Lung (tissue), 16 donors: ENCODE measurements around the gene NCBP1. TPM values are rescaled to one million over a fixed set of nuclear protein-coding genes. Genes with fewer than 3 reads are reported as not detected.
A peak's percentile ranks its signal among the peaks of the same experiment; 100 is the strongest.
"Not testable (repeated sequence)": the region's sequence is repeated elsewhere in the genome, so short reads cannot be mapped to it uniquely, and the experiment has no call there.

Experiments
- ATAC-seq: fragments of 200-7000 bp; cut with Tn5 transposase; one replicate; pipeline ENCODE4 v1.9.1; 2020; ENCODE audit warnings: moderate number of reproducible peaks; ENCODE audit not compliant: insufficient read depth, low FRiP score
- DNase-seq, 3 donors: peaks; one replicate each; pipeline ENCODE4 v3.0.0-alpha.2; 2013 to 2017
- H3K27ac ChIP-seq, 2 donors: one replicate each; pipeline ENCODE4 v1.5.1; 2013; ENCODE audit warnings: mild to moderate bottlenecking in 2 of 2, moderate library complexity in 2 of 2, control low read depth in 1 of 2, inconsistent platforms in 1 of 2, low read depth in 1 of 2, low read length in 1 of 2
- H3K27me3 ChIP-seq, 3 donors: one replicate each; pipeline ENCODE4 v1.5.1; 2013; ENCODE audit warnings: low read length in 2 of 3; ENCODE audit not compliant: control insufficient read depth in 3 of 3, insufficient read depth in 3 of 3
- H3K36me3 ChIP-seq, 4 donors: one replicate each; pipeline ENCODE4 v1.5.1; 2013; ENCODE audit warnings: low read length in 4 of 4, mild to moderate bottlenecking in 1 of 4, moderate library complexity in 1 of 4; ENCODE audit not compliant: control insufficient read depth in 4 of 4, insufficient read depth in 4 of 4
- H3K4me1 ChIP-seq, 5 donors: one replicate each; pipeline ENCODE4 v1.5.1; 2013; ENCODE audit warnings: low read length in 5 of 5, mild to moderate bottlenecking in 2 of 5, moderate library complexity in 1 of 5; ENCODE audit not compliant: control insufficient read depth in 5 of 5, insufficient read depth in 5 of 5
- H3K4me3 ChIP-seq: one replicate; pipeline ENCODE4 v1.5.1; 2013; ENCODE audit warnings: mild to moderate bottlenecking, control low read depth, moderate library complexity
- H3K9ac ChIP-seq, 2 donors: one replicate each; pipeline ENCODE4 v1.5.1; 2013; ENCODE audit warnings: low read length in 2 of 2, control low read depth in 1 of 2; ENCODE audit not compliant: insufficient read depth in 1 of 2
- H3K9me3 ChIP-seq, 4 donors: one replicate each; pipeline ENCODE4 v1.5.1; 2013; ENCODE audit warnings: low read length in 3 of 4, mild to moderate bottlenecking in 1 of 4, moderate library complexity in 1 of 4; ENCODE audit not compliant: control insufficient read depth in 4 of 4, insufficient read depth in 3 of 4
- CTCF ChIP-seq: IDR thresholded peaks from 2 replicates; pipeline ENCODE4 v1.5.1; 2012; ENCODE audit warnings: mild to moderate bottlenecking; ENCODE audit errors: control extremely low read depth, extremely low read depth
- WGBS, 2 donors: extraction: QIAGEN DNeasy Blood & Tissue Kit; methylation state at CpG; one replicate each; pipeline ENCODE4 v1.1.7; 2013; 5-methylcytosine and 5-hydroxymethylcytosine counted together
- long read RNA-seq, 5 donors: transcript quantifications; one replicate each; lab custom pipeline, GENCODE V29; 2026
- polyA plus RNA-seq, 2 donors: library from polyadenylated mRNA; stranded (reverse); fragments of 200-250 nt; gene quantifications; one replicate each; pipeline ENCODE4 v1.2.1, GENCODE V29; 2013
- total RNA-seq, 2 donors: library from RNA; depleted of rRNA in 1 of 2; stranded (reverse); fragments of >200 nt in 1 of 2; gene quantifications; one replicate each; pipeline ENCODE4 v1.2.1, GENCODE V29; 2014 to 2021
- donor health status: control.
- donor health status: control.
- donor health status: Bipolar disorder and iron deficiency.
- donor health status: healthy.
- donor health status: DM: yes; HTN: yes; CAD: no.

The NCBP1 gene
- total RNA-seq (10 to 100 TPM; 24.0 to 30.0 TPM), polyA plus RNA-seq (10 to 100 TPM in 1 of 2 donors, 1 to 10 TPM in 1; 6.5 to 12.3 TPM)
- long read RNA-seq, donor 1, full-length matches to known transcripts = 6 of 46 reads
- long read RNA-seq, donor 1, partial matches to known transcripts = 40 of 46 reads
- long read RNA-seq, donor 1, other reads (novel, unspliced or antisense) = 0 of 46 reads
- long read RNA-seq, donor 2, partial matches to known transcripts = 21 of 21 reads
- long read RNA-seq, donor 2, other reads (novel, unspliced or antisense) = 0 of 21 reads
- long read RNA-seq, donor 3, partial matches to known transcripts = 35 of 35 reads
- long read RNA-seq, donor 3, other reads (novel, unspliced or antisense) = 0 of 35 reads
- long read RNA-seq, donor 4, full-length matches to known transcripts = 1 of 34 reads
- long read RNA-seq, donor 4, partial matches to known transcripts = 33 of 34 reads
- long read RNA-seq, donor 4, other reads (novel, unspliced or antisense) = 0 of 34 reads
- long read RNA-seq, donor 5, full-length matches to known transcripts = 7 of 62 reads
- long read RNA-seq, donor 5, partial matches to known transcripts = 55 of 62 reads
- long read RNA-seq, donor 5, other reads (novel, unspliced or antisense) = 0 of 62 reads

GRCh38 chr9:97632985-97633858, at the start of gene NCBP1, which contains the start of gene TSTD2:
TSS of gene NCBP1 (plus strand) at chr9:97633821. CDS start at chr9:97633882, 61 bp downstream.
TSS of gene TSTD2 (minus strand) at chr9:97633368. CDS start at chr9:97627562, 5,806 bp downstream.
- peak within 1 kb of the TSS; percentile 95 for H3K4me3 ChIP-seq
- 0 to 1% methylated on average over 76 to 83 of the region's 83 CpGs for WGBS, 2 donors

GRCh38 chr9:97584778-97585177, 48.8 kb upstream of the NCBP1 start:
- H3K36me3 ChIP-seq, H3K9ac ChIP-seq, ATAC-seq, H3K27ac ChIP-seq, H3K4me1 ChIP-seq, H3K4me3 ChIP-seq, H3K9me3 ChIP-seq, DNase-seq, H3K27me3 ChIP-seq: not testable (repeated sequence)
- no CpG with 5 or more reads among the region's 2 CpGs for WGBS, 2 donors

More at GRCh38 chr9:97632985-97633858, at the start of gene NCBP1, which contains the start of gene TSTD2:
- H3K27ac ChIP-seq = peak within 1 kb of the TSS; percentile 99
- peak within 1 kb of the TSS; percentile 98 for H3K9ac ChIP-seq
- no peaks in the 10 kb centered on the region for H3K9me3 ChIP-seq
- DNase-seq (peak; percentile 98 to 99 (median 98)), ATAC-seq (peak; percentile 91)
- H3K36me3 ChIP-seq = no peaks in the 10 kb centered on the region
- H3K27me3 ChIP-seq = no peaks in the 10 kb centered on the region
- TF ChIP-seq CTCF = no peak
- peaks cover 0 to 30% (median 21%) of the 10 kb centered on the region in 5 donors for H3K4me1 ChIP-seq

GRCh38 chr9:97586909-97587308, 46.7 kb upstream of the NCBP1 start:
- not testable (repeated sequence) for H3K27me3 ChIP-seq, H3K27ac ChIP-seq, H3K36me3 ChIP-seq, H3K9me3 ChIP-seq, DNase-seq, H3K9ac ChIP-seq, H3K4me3 ChIP-seq, H3K4me1 ChIP-seq, ATAC-seq
- 95 to 97% methylated on average over 7 of the region's 7 CpGs for WGBS, 2 donors

- H3K27me3 ChIP-seq = no peaks in the 10 kb centered on the region
- H3K27ac ChIP-seq = no peak overlapping the region
- ATAC-seq = no peak
- no peak for TF ChIP-seq CTCF
- 65 to 82% methylated on average over 6 of the region's 6 CpGs for WGBS, 2 donors
- H3K9ac ChIP-seq = no peak overlapping the region
- H3K4me3 ChIP-seq = no peak overlapping the region
- DNase-seq = no peak
- H3K9me3 ChIP-seq = no peaks in the 10 kb centered on the region
- H3K4me1 ChIP-seq = peaks cover 0 to 3% (median 0%) of the 10 kb centered on the region in 5 donors
- H3K36me3 ChIP-seq = peaks cover 0 to 7% (median 0%) of the 10 kb centered on the region in 4 donors
Measured at GRCh38 chr9:97591535-97591934, 42.1 kb upstream of the NCBP1 start.
